Stimulated activated naive CD8-positive, alpha-beta T cell treated with anti-CD3 and anti-CD28 coated beads, Interleukin-15, Interleukin-2, amounts not matched to agents 100 ng/mL and 50 ng/mL, for 24 hours (primary cell): ENCODE data around the gene IGFBP6.

Experiments used
- H3K27ac Mint-ChIP-seq: one replicate; pipeline ENCODE4 v1.8.0; 2021; ENCODE audit warnings: mild to moderate bottlenecking, mixed read lengths
- H3K27me3 Mint-ChIP-seq: one replicate; pipeline ENCODE4 v1.8.0; 2021; ENCODE audit warnings: mixed read lengths
- H3K36me3 Mint-ChIP-seq: one replicate; pipeline ENCODE4 v1.8.0; 2021; ENCODE audit warnings: low read depth, mixed read lengths
- H3K4me1 Mint-ChIP-seq: one replicate; pipeline ENCODE4 v1.8.0; 2021; ENCODE audit warnings: low read depth, mixed read lengths
- H3K4me3 Mint-ChIP-seq: one replicate; pipeline ENCODE4 v1.8.0; 2021; ENCODE audit warnings: mild to moderate bottlenecking, mixed read lengths
- H3K9me3 Mint-ChIP-seq: one replicate; pipeline ENCODE4 v1.8.0; 2021; ENCODE audit warnings: mixed read lengths

The IGFBP6 gene

GRCh38 chr12:53113951-53114350 lies 16.5 kb downstream of the IGFBP6 start:
- Mint-ChIP-seq H3K36me3 (no peaks in the 10 kb centered on the region), H3K9me3 (no peaks in the 10 kb centered on the region), H3K4me1 (no peaks in the 10 kb centered on the region), H3K4me3 (no peak overlapping the region), H3K27ac (no peak overlapping the region), H3K27me3 (no peaks in the 10 kb centered on the region)

DNA sequence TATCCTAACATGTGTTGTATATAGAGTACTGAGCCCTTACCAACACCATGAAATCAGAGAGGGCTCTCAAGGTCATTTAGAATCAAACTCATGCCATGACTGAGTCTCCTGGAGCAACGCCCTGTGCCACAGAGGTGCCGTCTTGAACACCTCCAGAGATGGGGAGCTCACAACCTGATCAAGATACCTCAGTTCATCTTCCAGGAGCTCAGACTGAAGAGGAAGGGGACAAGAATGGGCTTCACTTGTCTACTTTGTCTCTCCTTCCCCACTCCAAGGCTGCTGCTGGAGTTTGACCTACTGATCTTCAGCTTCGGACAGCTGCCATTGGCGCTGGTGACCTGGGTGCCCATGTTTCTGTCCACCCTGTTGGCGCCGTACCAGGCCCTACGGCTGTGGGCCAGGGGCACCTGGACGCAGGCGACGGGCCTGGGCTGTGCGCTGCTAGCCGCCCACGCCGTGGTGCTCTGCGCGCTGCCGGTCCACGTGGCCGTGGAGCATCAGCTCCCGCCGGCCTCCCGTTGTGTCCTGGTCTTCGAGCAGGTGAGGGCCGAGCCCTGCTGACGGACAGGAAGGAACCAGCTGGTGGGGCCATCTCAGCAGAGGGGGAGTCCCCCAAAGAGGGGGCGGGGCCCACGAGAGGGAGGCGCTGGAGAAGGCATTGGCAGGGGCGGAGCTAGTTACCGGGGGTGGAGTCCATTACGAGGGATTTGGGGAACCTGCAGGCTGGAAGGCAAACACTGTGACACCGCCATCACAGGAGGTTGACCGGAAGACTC lies 17.8 kb downstream of the IGFBP6 start:
- Mint-ChIP-seq H3K9me3 (no peaks in the 10 kb centered on the region), H3K36me3 (no peaks in the 10 kb centered on the region), H3K4me3 (no peak overlapping the region), H3K4me1 (no peaks in the 10 kb centered on the region), H3K27ac (no peak overlapping the region), H3K27me3 (no peaks in the 10 kb centered on the region)

DNA sequence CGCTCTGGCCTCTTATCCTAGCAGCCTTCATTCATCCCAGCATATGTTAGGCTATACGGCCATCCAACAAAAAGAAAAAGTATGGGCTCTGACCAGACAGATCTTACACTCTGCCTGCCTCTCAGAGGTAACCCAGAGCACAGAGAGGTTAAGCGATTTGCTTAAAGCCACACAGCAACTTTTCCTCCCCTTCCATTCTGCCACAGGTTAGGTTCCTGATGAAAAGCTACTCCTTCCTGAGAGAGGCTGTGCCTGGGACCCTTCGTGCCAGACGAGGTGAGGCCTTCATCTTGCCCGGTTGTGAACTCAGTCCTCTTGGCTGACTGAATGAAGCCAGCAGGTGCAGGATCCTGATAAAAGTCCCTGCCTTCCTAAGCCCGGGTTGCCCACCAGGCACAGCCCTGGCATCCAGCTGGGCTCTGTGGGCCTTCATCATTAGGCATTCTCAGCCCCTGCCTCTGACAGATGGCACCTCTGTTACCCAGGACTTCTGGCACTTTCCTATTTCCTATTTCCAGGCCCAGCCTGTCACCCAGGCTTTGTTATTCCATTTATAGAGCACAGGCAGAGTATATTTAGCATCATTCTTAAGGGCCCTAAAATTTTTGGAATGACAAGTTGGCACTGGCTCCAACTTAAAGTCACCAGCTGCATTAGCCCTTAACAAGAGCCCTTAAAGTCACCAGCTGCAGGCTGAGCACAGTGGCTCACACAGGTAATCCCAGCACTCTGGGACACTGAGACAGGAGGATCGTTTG lies 18.6 kb downstream of the IGFBP6 start:
- H3K27ac Mint-ChIP-seq, result no peak overlapping the region
- no peak overlapping the region for H3K4me3 Mint-ChIP-seq
- no peaks in the 10 kb centered on the region for H3K9me3 Mint-ChIP-seq
- H3K36me3 Mint-ChIP-seq, result no peaks in the 10 kb centered on the region
- no peaks in the 10 kb centered on the region for H3K27me3 Mint-ChIP-seq
- H3K4me1 Mint-ChIP-seq, result no peaks in the 10 kb centered on the region

GRCh38 chr12:53118751-53119300 lies 21.4 kb downstream of the IGFBP6 start:
- H3K27ac Mint-ChIP-seq, result no peak overlapping the region
- H3K4me3 Mint-ChIP-seq, result no peak overlapping the region
- no peaks in the 10 kb centered on the region for H3K36me3 Mint-ChIP-seq
- H3K9me3 Mint-ChIP-seq, result no peaks in the 10 kb centered on the region
- H3K4me1 Mint-ChIP-seq, result no peaks in the 10 kb centered on the region
- H3K27me3 Mint-ChIP-seq, result no peaks in the 10 kb centered on the region

GRCh38 chr12:53120685-53121525 lies 23.4 kb downstream of the IGFBP6 start:
- no peaks in the 10 kb centered on the region for H3K4me1 Mint-ChIP-seq
- no peaks in the 10 kb centered on the region for H3K27me3 Mint-ChIP-seq
- H3K36me3 Mint-ChIP-seq, result no peaks in the 10 kb centered on the region
- no peak overlapping the region for H3K27ac Mint-ChIP-seq
- no peaks in the 10 kb centered on the region for H3K9me3 Mint-ChIP-seq
- no peak overlapping the region for H3K4me3 Mint-ChIP-seq

DNA sequence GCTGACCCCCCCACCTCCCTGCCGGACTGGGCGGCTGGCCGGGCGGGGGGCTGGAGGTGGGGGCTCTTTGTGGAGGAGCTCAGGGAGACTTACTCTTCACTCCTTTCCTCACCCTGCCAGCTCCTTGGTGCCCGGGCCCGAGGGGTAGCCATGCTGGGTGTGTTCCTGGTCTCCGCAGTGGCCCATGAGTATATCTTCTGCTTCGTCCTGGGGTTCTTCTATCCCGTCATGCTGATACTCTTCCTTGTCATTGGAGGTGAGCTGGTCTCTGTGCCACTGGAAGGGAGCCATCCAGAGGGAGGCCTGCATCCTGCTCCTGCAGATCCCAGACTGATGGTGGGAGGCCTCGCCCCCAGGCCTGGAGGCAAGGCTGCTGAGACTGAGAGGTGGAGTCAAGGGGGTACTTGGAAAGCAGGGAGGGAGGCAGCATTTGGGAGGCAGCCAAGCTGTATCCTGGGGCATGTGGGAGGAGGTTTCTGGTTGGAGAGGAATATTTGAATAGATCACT lies 25.5 kb downstream of the IGFBP6 start:
- Mint-ChIP-seq H3K27me3 (peaks cover 6% of the 10 kb centered on the region), H3K4me3 (no peak overlapping the region), H3K27ac (no peak overlapping the region), H3K9me3 (no peaks in the 10 kb centered on the region), H3K4me1 (no peaks in the 10 kb centered on the region), H3K36me3 (no peaks in the 10 kb centered on the region)

- H3K4me1 Mint-ChIP-seq, result no peaks in the 10 kb centered on the region
- no peaks in the 10 kb centered on the region for H3K36me3 Mint-ChIP-seq
- peaks cover 6% of the 10 kb centered on the region for H3K27me3 Mint-ChIP-seq
- no peak overlapping the region for H3K4me3 Mint-ChIP-seq
- no peaks in the 10 kb centered on the region for H3K9me3 Mint-ChIP-seq
- no peak overlapping the region for H3K27ac Mint-ChIP-seq
Observed at GRCh38 chr12:53123578-53124351, 26.3 kb downstream of the IGFBP6 start.

DNA sequence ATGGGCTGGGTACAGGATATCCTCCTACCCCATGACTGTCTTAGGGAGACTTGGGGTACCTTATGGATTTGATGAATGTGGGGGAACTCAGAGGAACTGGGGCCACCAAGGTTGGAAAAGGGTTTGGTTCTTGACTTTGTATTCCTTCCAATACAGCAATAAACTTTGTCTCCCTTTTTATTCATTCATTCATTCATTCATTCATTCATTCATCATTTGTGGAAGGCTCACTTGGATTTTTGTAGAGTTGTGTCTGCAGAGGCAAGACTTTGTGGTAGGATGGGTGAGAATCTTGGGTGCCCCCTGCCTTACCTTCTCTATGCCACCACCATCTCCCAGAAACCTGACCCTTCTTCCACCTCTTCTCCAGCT lies 26.9 kb downstream of the IGFBP6 start:
- peaks cover 6% of the 10 kb centered on the region for H3K27me3 Mint-ChIP-seq
- no peak overlapping the region for H3K4me3 Mint-ChIP-seq
- H3K9me3 Mint-ChIP-seq, result no peaks in the 10 kb centered on the region
- no peak overlapping the region for H3K27ac Mint-ChIP-seq
- H3K36me3 Mint-ChIP-seq, result no peaks in the 10 kb centered on the region
- H3K4me1 Mint-ChIP-seq, result no peaks in the 10 kb centered on the region

GRCh38 chr12:53127169-53127568 lies 29.7 kb downstream of the IGFBP6 start:
- Mint-ChIP-seq H3K36me3 (no peaks in the 10 kb centered on the region), H3K27ac (no peak overlapping the region), H3K4me3 (no peak overlapping the region), H3K9me3 (no peaks in the 10 kb centered on the region), H3K4me1 (no peaks in the 10 kb centered on the region), H3K27me3 (peaks cover 6% of the 10 kb centered on the region)

DNA sequence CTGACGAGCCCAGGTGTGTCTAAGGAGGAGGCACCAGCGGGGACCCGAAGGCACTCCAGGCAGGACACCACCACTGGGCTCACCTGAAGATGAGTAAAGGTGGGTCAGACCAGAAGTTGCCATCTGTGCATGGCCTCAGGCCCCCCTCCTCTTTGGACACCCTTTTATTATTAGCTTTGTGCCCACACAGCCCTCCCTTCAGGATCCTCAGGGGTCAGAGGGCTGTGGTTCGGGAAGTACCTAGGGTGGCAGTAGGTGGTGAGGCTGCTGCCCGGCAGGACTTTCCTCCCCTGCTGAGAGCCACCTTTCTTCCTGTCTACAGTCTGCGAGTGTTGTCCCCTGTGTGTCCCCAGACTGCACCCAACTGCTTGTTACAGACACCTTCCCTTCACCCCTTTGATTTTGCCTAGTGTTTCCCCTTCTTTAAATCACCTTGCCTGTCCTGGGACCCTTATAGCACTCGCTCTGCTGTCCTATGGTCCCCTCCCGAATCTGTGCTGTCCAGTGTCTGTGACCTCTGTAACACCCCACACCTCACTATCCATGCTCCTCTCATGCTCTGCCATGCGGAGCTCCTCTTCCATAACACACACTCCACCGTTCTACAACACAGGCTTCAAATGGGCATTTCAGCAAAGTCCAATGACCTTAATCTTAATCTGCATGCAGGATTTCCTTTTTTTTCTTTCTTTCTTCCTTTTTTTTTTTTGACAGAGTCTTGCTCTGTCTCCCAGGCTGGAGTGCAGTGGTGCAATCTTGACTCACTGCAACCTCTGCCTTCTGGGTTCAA lies 31.5 kb downstream of the IGFBP6 start:
- H3K27ac Mint-ChIP-seq, result no peak overlapping the region
- no peaks in the 10 kb centered on the region for H3K36me3 Mint-ChIP-seq
- H3K9me3 Mint-ChIP-seq, result no peaks in the 10 kb centered on the region

GRCh38 chr12:53131844-53132243 lies 34.4 kb downstream of the IGFBP6 start:
- Mint-ChIP-seq H3K27ac (no peak overlapping the region), H3K4me3 (no peak overlapping the region), H3K9me3 (no peaks in the 10 kb centered on the region), H3K4me1 (no peaks in the 10 kb centered on the region), H3K27me3 (peaks cover 6% of the 10 kb centered on the region), H3K36me3 (no peaks in the 10 kb centered on the region)

More for the DNA sequence above, 31.5 kb downstream of the IGFBP6 start:
- Mint-ChIP-seq H3K4me3 (no peak overlapping the region), H3K4me1 (no peaks in the 10 kb centered on the region), H3K27me3 (peaks cover 6% of the 10 kb centered on the region)

DNA sequence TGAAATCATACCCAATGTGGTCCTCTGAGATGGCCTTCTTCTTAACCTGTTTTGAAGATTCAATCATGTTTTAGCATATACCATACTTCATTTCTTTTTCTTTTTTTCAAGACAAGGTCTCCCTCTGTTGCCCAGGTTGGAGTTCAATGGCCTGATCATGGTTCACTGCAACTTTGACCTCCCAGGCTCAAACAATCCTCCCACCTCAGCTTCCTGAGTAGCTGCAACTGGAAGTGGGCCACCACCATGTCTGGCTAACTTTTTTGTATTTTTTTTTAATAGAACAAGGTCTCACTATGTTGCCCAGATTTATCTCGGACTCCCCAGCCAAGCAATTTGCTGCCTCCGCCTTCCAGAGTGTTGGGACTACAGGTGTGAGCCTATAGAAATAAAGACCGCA lies 36.3 kb downstream of the IGFBP6 start:
- Mint-ChIP-seq H3K27ac (no peak overlapping the region), H3K27me3 (no peaks in the 10 kb centered on the region), H3K9me3 (peaks cover 8% of the 10 kb centered on the region), H3K4me3 (no peak overlapping the region), H3K36me3 (no peaks in the 10 kb centered on the region), H3K4me1 (no peaks in the 10 kb centered on the region)

DNA sequence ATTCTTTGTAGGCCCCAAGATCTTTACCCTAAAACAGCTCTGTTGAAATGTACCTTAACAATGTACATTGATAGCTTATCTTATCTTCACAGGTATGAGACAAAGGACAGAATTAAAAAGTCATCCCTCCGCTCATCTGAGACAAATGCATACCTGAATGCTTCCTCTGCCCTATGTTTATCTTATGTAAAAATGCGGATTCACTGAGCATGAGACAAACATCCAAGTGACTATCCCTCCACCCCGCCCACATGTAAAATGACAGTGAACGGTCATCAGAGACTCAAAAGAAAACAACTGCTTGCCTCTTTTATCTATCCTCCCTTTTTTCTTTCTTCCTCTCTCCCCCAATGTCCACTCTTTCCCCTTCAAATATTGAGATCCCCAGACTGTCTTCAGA lies 45.9 kb downstream of the IGFBP6 start:
- no peak overlapping the region for H3K4me3 Mint-ChIP-seq
- no peaks in the 10 kb centered on the region for H3K9me3 Mint-ChIP-seq
- no peak overlapping the region for H3K27ac Mint-ChIP-seq
- no peaks in the 10 kb centered on the region for H3K27me3 Mint-ChIP-seq
- H3K4me1 Mint-ChIP-seq, result no peaks in the 10 kb centered on the region
- H3K36me3 Mint-ChIP-seq, result no peaks in the 10 kb centered on the region
